RWPE2 (cell line): ENCODE measurements around the gene MTUS2.
"Not testable (repeated sequence)": the region's sequence is repeated elsewhere in the genome, so short reads cannot be mapped to it uniquely, and the experiment has no call there.

Experiments
- ATAC-seq: fragments of 200-7000 bp; cut with Tn5 transposase; 3 replicates; pipeline ENCODE4 v1.9.1; 2021; ENCODE audit warnings: low read depth
- DNase-seq: peaks from one replicate; pipeline ENCODE4 v3.0.0-alpha.2; 2020; ENCODE audit warnings: low spot score
- H3K27ac ChIP-seq: fragments of 450-650 bp; 2 replicates; pipeline ENCODE4 v1.5.1; 2017; ENCODE audit warnings: mild to moderate bottlenecking; ENCODE audit not compliant: poor library complexity, severe bottlenecking
- H3K27me3 ChIP-seq: fragments of 250-450 bp; sonication (Bioruptor Pico); 2 replicates; pipeline ENCODE4 v1.5.1; 2021; ENCODE audit warnings: mild to moderate bottlenecking, moderate library complexity; ENCODE audit not compliant: insufficient read depth, poor library complexity, severe bottlenecking
- H3K36me3 ChIP-seq: fragments of 250-450 bp; sonication (Bioruptor Pico); 2 replicates; pipeline ENCODE4 v1.5.1; 2020; ENCODE audit warnings: low read depth, mild to moderate bottlenecking, moderate library complexity
- H3K4me1 ChIP-seq: fragments of 250-450 bp; sonication (Bioruptor Pico); 2 replicates; pipeline ENCODE4 v1.5.1; 2021; ENCODE audit warnings: mild to moderate bottlenecking, moderate library complexity; ENCODE audit not compliant: insufficient read depth, poor library complexity, severe bottlenecking
- H3K4me3 ChIP-seq: fragments of 250-450 bp; sonication (Bioruptor Pico); 2 replicates; pipeline ENCODE4 v1.5.1; 2021; ENCODE audit warnings: mild to moderate bottlenecking, moderate library complexity; ENCODE audit not compliant: severe bottlenecking
- H3K9me3 ChIP-seq: fragments of 250-450 bp; sonication (Bioruptor Pico); 2 replicates; pipeline ENCODE4 v1.5.1; 2021; ENCODE audit warnings: mild to moderate bottlenecking, moderate library complexity; ENCODE audit not compliant: severe bottlenecking
- TF ChIP-seq, protein P1 (sequence below): fragments of 450-650 bp; IDR thresholded peaks from one replicate; pipeline ENCODE4 v1.5.1; 2017; ENCODE audit warnings: mild to moderate bottlenecking, moderate library complexity; ENCODE audit not compliant: poor library complexity, severe bottlenecking

Gene MTUS2

GRCh38 chr13:28983641-28984040 is 163.5 kb downstream of the MTUS2 start:
- TF ChIP-seq, protein P1, sequence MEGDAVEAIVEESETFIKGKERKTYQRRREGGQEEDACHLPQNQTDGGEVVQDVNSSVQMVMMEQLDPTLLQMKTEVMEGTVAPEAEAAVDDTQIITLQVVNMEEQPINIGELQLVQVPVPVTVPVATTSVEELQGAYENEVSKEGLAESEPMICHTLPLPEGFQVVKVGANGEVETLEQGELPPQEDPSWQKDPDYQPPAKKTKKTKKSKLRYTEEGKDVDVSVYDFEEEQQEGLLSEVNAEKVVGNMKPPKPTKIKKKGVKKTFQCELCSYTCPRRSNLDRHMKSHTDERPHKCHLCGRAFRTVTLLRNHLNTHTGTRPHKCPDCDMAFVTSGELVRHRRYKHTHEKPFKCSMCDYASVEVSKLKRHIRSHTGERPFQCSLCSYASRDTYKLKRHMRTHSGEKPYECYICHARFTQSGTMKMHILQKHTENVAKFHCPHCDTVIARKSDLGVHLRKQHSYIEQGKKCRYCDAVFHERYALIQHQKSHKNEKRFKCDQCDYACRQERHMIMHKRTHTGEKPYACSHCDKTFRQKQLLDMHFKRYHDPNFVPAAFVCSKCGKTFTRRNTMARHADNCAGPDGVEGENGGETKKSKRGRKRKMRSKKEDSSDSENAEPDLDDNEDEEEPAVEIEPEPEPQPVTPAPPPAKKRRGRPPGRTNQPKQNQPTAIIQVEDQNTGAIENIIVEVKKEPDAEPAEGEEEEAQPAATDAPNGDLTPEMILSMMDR = no peak
- Histone ChIP-seq H3K27ac (no peak overlapping the region), H3K4me1 (no peaks in the 10 kb centered on the region), H3K27me3 (peaks cover 34% of the 10 kb centered on the region), H3K9me3 (no peaks in the 10 kb centered on the region), H3K36me3 (no peaks in the 10 kb centered on the region), H3K4me3 (no peak overlapping the region)
- DNase-seq (no peak), ATAC-seq (no peak)

GRCh38 chr13:28984326-28984725 is 164.2 kb downstream of the MTUS2 start:
- TF ChIP-seq, protein P1 = no peak
- Histone ChIP-seq H3K27ac (no peak overlapping the region), H3K4me3 (no peak overlapping the region), H3K27me3 (peaks cover 31% of the 10 kb centered on the region), H3K4me1 (no peaks in the 10 kb centered on the region), H3K9me3 (no peaks in the 10 kb centered on the region), H3K36me3 (no peaks in the 10 kb centered on the region)
- ATAC-seq = no peak
- no peak for DNase-seq

GRCh38 chr13:28984825-28985224 is 164.7 kb downstream of the MTUS2 start:
- TF ChIP-seq, protein P1 = no peak
- Histone ChIP-seq H3K4me1 (no peaks in the 10 kb centered on the region), H3K36me3 (no peaks in the 10 kb centered on the region), H3K27me3 (peaks cover 29% of the 10 kb centered on the region), H3K9me3 (no peaks in the 10 kb centered on the region), H3K4me3 (no peak overlapping the region), H3K27ac (no peak overlapping the region)
- DNase-seq = no peak
- no peak for ATAC-seq

- H3K9me3 ChIP-seq, H3K4me1 ChIP-seq, DNase-seq, H3K4me3 ChIP-seq, H3K27me3 ChIP-seq, ATAC-seq, H3K27ac ChIP-seq, H3K36me3 ChIP-seq: not testable (repeated sequence)
Measured at GRCh38 chr13:28990378-28990777, 170.2 kb downstream of the MTUS2 start.

DNA sequence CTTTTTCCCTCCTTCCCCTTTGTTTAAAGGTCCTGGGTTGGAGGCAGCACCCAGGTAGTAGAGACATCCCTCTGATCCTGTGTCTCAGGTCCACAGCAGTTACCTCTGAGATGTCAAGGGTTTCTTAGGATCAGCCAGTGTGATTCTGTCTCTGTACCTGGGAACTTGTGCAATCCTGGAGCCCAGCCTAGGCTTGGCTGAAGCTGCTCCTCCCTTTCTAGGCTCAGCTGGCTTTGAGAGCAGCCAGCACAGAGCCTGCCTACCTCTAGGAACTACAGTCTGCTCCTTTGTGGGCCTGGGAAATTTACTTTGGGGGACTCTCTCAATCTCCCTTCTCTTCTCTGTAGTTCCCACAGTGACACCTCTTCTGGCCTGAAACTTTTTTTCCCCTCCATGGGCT is 171.6 kb downstream of the MTUS2 start:
- Histone ChIP-seq H3K4me3 (no peak overlapping the region), H3K27ac (no peak overlapping the region), H3K4me1 (no peaks in the 10 kb centered on the region), H3K36me3 (no peaks in the 10 kb centered on the region), H3K27me3 (peaks cover 4% of the 10 kb centered on the region), H3K9me3 (no peaks in the 10 kb centered on the region)
- TF ChIP-seq, protein P1 = no peak
- ATAC-seq (no peak), DNase-seq (no peak)
